Activated T-cell treated with anti-CD3 and anti-CD28 coated beads, Interleukin-2, amount 50 U/mL, for 4 hours (primary cell): ENCODE measurements around the gene TDRD7. TPM values are rescaled to one million over a fixed set of nuclear protein-coding genes. Genes with fewer than 3 reads are reported as not detected.
"Not testable (repeated sequence)": the region's sequence is repeated elsewhere in the genome, so short reads cannot be mapped to it uniquely, and the experiment has no call there.

ENCODE experiments used
- ATAC-seq, 2 donors: fragments of 200-7000 bp; cut with Tn5 transposase; one replicate each; pipeline ENCODE4 v1.10.0; 2021
- DNase-seq: peaks from one replicate; pipeline ENCODE4 v3.0.0-alpha.2; 2020
- H3K27me3 Mint-ChIP-seq: one replicate; pipeline ENCODE4 v1.8.0; 2021; ENCODE audit warnings: low read depth, mixed read lengths
- H3K36me3 Mint-ChIP-seq: one replicate; pipeline ENCODE4 v1.8.0; 2022; ENCODE audit warnings: mixed read lengths; ENCODE audit not compliant: insufficient read depth
- H3K4me1 Mint-ChIP-seq: one replicate; pipeline ENCODE4 v1.8.0; 2021; ENCODE audit warnings: low read depth, mixed read lengths
- H3K4me3 Mint-ChIP-seq: one replicate; pipeline ENCODE4 v1.8.0; 2021; ENCODE audit warnings: mild to moderate bottlenecking, moderate library complexity, mixed read lengths
- H3K9me3 Mint-ChIP-seq: one replicate; pipeline ENCODE4 v1.8.0; 2021; ENCODE audit warnings: mixed read lengths
- total RNA-seq, 3 donors: library from RNA; stranded (reverse); gene quantifications; one replicate each; pipeline ENCODE4 v1.2.1, GENCODE V29; 2021

Gene TDRD7
- total RNA-seq, 3 donors from 2014 or later, result 2.7 to 4.1 (median 2.8) TPM

- no peak for DNase-seq
- no peak overlapping the region for H3K4me3 Mint-ChIP-seq
- no peak for ATAC-seq
- H3K27me3 Mint-ChIP-seq, result no peaks in the 10 kb centered on the region
- H3K9me3 Mint-ChIP-seq, result peaks cover 12% of the 10 kb centered on the region
- H3K4me1 Mint-ChIP-seq, result peaks cover 3% of the 10 kb centered on the region
- peaks cover 31% of the 10 kb centered on the region for H3K36me3 Mint-ChIP-seq
Measured at GRCh38 chr9:97425973-97426336, 14.1 kb downstream of the TDRD7 start.

- no peak for DNase-seq
- Mint-ChIP-seq H3K27me3 (no peaks in the 10 kb centered on the region), H3K9me3 (peaks cover 9% of the 10 kb centered on the region), H3K36me3 (peaks cover 36% of the 10 kb centered on the region), H3K4me3 (no peak overlapping the region), H3K4me1 (peaks cover 3% of the 10 kb centered on the region)
- no peak for ATAC-seq
Measured at GRCh38 chr9:97427885-97428284, 16.0 kb downstream of the TDRD7 start.

- H3K4me1 Mint-ChIP-seq, result no peaks in the 10 kb centered on the region
- H3K36me3 Mint-ChIP-seq, result peaks cover 34% of the 10 kb centered on the region
- no peaks in the 10 kb centered on the region for H3K27me3 Mint-ChIP-seq
- H3K4me3 Mint-ChIP-seq, result no peak overlapping the region
- ATAC-seq (no peak), DNase-seq (no peak)
- no peaks in the 10 kb centered on the region for H3K9me3 Mint-ChIP-seq
Measured at GRCh38 chr9:97430316-97431043, 18.6 kb downstream of the TDRD7 start.

- no peaks in the 10 kb centered on the region for H3K27me3 Mint-ChIP-seq
- H3K36me3 Mint-ChIP-seq, result peaks cover 36% of the 10 kb centered on the region
- DNase-seq (no peak), ATAC-seq (no peak)
- no peaks in the 10 kb centered on the region for H3K4me1 Mint-ChIP-seq
- H3K4me3 Mint-ChIP-seq, result no peak overlapping the region
- no peaks in the 10 kb centered on the region for H3K9me3 Mint-ChIP-seq
Measured at GRCh38 chr9:97431044-97431441, 19.1 kb downstream of the TDRD7 start.

GRCh38 chr9:97431549-97432143 is 19.8 kb downstream of the TDRD7 start:
- H3K36me3 Mint-ChIP-seq, result peaks cover 38% of the 10 kb centered on the region

GRCh38 chr9:97437051-97437600 is 25.2 kb downstream of the TDRD7 start:
- DNase-seq (no peak), ATAC-seq (no peak)
- H3K4me1 Mint-ChIP-seq, result no peaks in the 10 kb centered on the region
- H3K9me3 Mint-ChIP-seq, result no peaks in the 10 kb centered on the region
- peaks cover 35% of the 10 kb centered on the region for H3K36me3 Mint-ChIP-seq
- H3K4me3 Mint-ChIP-seq, result no peak overlapping the region
- no peaks in the 10 kb centered on the region for H3K27me3 Mint-ChIP-seq

More at GRCh38 chr9:97431549-97432143, 19.8 kb downstream of the TDRD7 start:
- DNase-seq (no peak), ATAC-seq (no peak)
- no peak overlapping the region for H3K4me3 Mint-ChIP-seq
- H3K27me3 Mint-ChIP-seq, result no peaks in the 10 kb centered on the region
- H3K9me3 Mint-ChIP-seq, result no peaks in the 10 kb centered on the region
- no peaks in the 10 kb centered on the region for H3K4me1 Mint-ChIP-seq

- no peaks in the 10 kb centered on the region for H3K27me3 Mint-ChIP-seq
- no peak overlapping the region for H3K4me3 Mint-ChIP-seq
- ATAC-seq, result no peak
- no peak for DNase-seq
- H3K4me1 Mint-ChIP-seq, result no peaks in the 10 kb centered on the region
- H3K9me3 Mint-ChIP-seq, result no peaks in the 10 kb centered on the region
- H3K36me3 Mint-ChIP-seq, result peaks cover 33% of the 10 kb centered on the region
Measured at GRCh38 chr9:97438257-97438656, 26.4 kb downstream of the TDRD7 start.

GRCh38 chr9:97438666-97439065 is 26.8 kb downstream of the TDRD7 start:
- H3K9me3 Mint-ChIP-seq, result no peaks in the 10 kb centered on the region
- no peaks in the 10 kb centered on the region for H3K4me1 Mint-ChIP-seq
- DNase-seq (no peak), ATAC-seq (no peak)
- no peak overlapping the region for H3K4me3 Mint-ChIP-seq
- peaks cover 29% of the 10 kb centered on the region for H3K36me3 Mint-ChIP-seq
- no peaks in the 10 kb centered on the region for H3K27me3 Mint-ChIP-seq

GRCh38 chr9:97440160-97440559 is 28.3 kb downstream of the TDRD7 start:
- H3K27me3 Mint-ChIP-seq, result no peaks in the 10 kb centered on the region
- ATAC-seq, result no peak
- H3K9me3 Mint-ChIP-seq, result no peaks in the 10 kb centered on the region
- H3K4me1 Mint-ChIP-seq, result no peaks in the 10 kb centered on the region
- no peak overlapping the region for H3K4me3 Mint-ChIP-seq
- peaks cover 29% of the 10 kb centered on the region for H3K36me3 Mint-ChIP-seq
- DNase-seq, result no peak

GRCh38 chr9:97441729-97442128 is 29.8 kb downstream of the TDRD7 start:
- no peak overlapping the region for H3K4me3 Mint-ChIP-seq
- DNase-seq, result no peak
- no peaks in the 10 kb centered on the region for H3K4me1 Mint-ChIP-seq
- H3K36me3 Mint-ChIP-seq, result peaks cover 28% of the 10 kb centered on the region
- no peaks in the 10 kb centered on the region for H3K27me3 Mint-ChIP-seq
- ATAC-seq, result no peak
- no peaks in the 10 kb centered on the region for H3K9me3 Mint-ChIP-seq

GRCh38 chr9:97445119-97445701 is 33.3 kb downstream of the TDRD7 start:
- no peak for DNase-seq

GRCh38 chr9:97447001-97447400 is 35.1 kb downstream of the TDRD7 start:
- no peak for ATAC-seq
- Mint-ChIP-seq H3K4me3 (no peak overlapping the region), H3K9me3 (no peaks in the 10 kb centered on the region), H3K27me3 (no peaks in the 10 kb centered on the region), H3K36me3 (peaks cover 32% of the 10 kb centered on the region), H3K4me1 (no peaks in the 10 kb centered on the region)
- no peak for DNase-seq

More at GRCh38 chr9:97445119-97445701, 33.3 kb downstream of the TDRD7 start:
- H3K4me1 Mint-ChIP-seq, result no peaks in the 10 kb centered on the region
- no peaks in the 10 kb centered on the region for H3K27me3 Mint-ChIP-seq
- no peak for ATAC-seq
- H3K36me3 Mint-ChIP-seq, result peaks cover 35% of the 10 kb centered on the region
- H3K9me3 Mint-ChIP-seq, result no peaks in the 10 kb centered on the region
- H3K4me3 Mint-ChIP-seq, result no peak overlapping the region

GRCh38 chr9:97453573-97453972 is 41.7 kb downstream of the TDRD7 start:
- H3K4me3 Mint-ChIP-seq, H3K9me3 Mint-ChIP-seq, ATAC-seq, H3K27me3 Mint-ChIP-seq, H3K4me1 Mint-ChIP-seq, DNase-seq: not testable (repeated sequence)
- peaks cover 25% of the 10 kb centered on the region for H3K36me3 Mint-ChIP-seq

GRCh38 chr9:97456841-97457240 is 44.9 kb downstream of the TDRD7 start:
- H3K4me3 Mint-ChIP-seq, DNase-seq, ATAC-seq, H3K9me3 Mint-ChIP-seq, H3K4me1 Mint-ChIP-seq, H3K27me3 Mint-ChIP-seq: not testable (repeated sequence)
- H3K36me3 Mint-ChIP-seq, result peaks cover 18% of the 10 kb centered on the region

GRCh38 chr9:97459326-97459725 is 47.4 kb downstream of the TDRD7 start:
- no peak for DNase-seq
- no peak overlapping the region for H3K4me3 Mint-ChIP-seq
- no peaks in the 10 kb centered on the region for H3K4me1 Mint-ChIP-seq
- H3K36me3 Mint-ChIP-seq, result peaks cover 16% of the 10 kb centered on the region
- no peak for ATAC-seq
- no peaks in the 10 kb centered on the region for H3K9me3 Mint-ChIP-seq
- H3K27me3 Mint-ChIP-seq, result no peaks in the 10 kb centered on the region
